A549 treated with AZD9567 at 1 μM for 4 hours (cell line): ENCODE measurements around the gene SSUH2. TPM values are rescaled to one million over a fixed set of nuclear protein-coding genes. Genes with fewer than 3 reads are reported as not detected.

Source experiments
- total RNA-seq: library from RNA; stranded (reverse); fragments of 200-300 nt; extraction: Qiagen RNA extraction; gene quantifications from 5 replicates; pipeline ENCODE4 v1.2.3, GENCODE V29; 2022; ENCODE audit not compliant: insufficient read depth

The SSUH2 gene, protein sequence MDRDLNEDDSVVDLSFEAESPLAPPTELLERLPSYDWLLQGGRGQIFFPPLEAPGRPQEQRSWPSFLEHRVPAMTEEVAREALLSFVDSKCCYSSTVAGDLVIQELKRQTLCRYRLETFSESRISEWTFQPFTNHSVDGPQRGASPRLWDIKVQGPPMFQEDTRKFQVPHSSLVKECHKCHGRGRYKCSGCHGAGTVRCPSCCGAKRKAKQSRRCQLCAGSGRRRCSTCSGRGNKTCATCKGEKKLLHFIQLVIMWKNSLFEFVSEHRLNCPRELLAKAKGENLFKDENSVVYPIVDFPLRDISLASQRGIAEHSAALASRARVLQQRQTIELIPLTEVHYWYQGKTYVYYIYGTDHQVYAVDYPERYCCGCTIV
- 0.84 to 0.93 TPM (median 0.86 TPM) in 5 replicates for total RNA-seq

DNA sequence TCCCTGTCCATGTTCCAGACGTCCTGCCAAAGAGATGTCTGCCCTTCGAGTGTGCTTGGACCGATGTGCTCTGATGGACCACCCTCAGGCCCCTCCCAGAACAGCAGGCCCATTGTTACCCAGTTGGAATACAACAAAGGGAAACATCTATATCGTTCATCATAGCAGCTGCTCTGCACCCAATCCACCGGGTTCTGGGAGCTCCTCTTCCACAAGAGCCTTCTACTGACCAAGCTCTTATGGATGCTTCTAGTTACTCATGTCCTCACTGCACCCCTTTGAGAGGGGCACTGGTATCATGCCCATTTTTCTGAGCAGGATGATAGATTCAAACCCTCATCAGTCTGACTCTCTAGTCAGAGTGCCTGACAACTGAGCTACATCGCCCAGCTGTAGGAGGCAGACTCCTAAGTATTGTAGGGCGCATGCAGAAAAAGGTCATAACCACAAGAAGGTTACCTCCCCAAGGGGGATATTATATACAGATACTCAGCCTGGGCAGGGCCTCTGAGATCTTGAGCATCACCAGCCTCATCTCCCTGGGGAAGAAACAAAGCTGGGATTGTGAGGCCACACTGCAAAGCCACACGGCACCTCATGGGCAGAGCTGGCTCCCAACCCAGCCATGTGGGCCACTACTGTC lies at the start of gene SSUH2:
Gene SSUH2 (minus strand): TSS at position 51 of the 643 bp plus-strand sequence. CDS start 40 bp downstream, at position 11.

Other genes with a start within 250 kb of the SSUH2 start
- 50.3 to 74.9 TPM (median 62.8 TPM) in 5 replicates for gene LMCD1, start 143.0 kb downstream of the SSUH2 start, total RNA-seq
- gene CAV3, start 89.0 kb upstream of the SSUH2 start, total RNA-seq, result not detected in 5 replicates
- 6.3 to 12.0 TPM (median 7.1 TPM) in 5 replicates for gene OXTR, start 124.8 kb upstream of the SSUH2 start, total RNA-seq